ENCODE data around the gene HOXA5. TPM values are rescaled to one million over a fixed set of nuclear protein-coding genes. Genes with fewer than 3 reads are reported as not detected.

Gene HOXA5
- total RNA-seq, 1 experiment from 2014 or later = 10.6 TPM

DNA sequence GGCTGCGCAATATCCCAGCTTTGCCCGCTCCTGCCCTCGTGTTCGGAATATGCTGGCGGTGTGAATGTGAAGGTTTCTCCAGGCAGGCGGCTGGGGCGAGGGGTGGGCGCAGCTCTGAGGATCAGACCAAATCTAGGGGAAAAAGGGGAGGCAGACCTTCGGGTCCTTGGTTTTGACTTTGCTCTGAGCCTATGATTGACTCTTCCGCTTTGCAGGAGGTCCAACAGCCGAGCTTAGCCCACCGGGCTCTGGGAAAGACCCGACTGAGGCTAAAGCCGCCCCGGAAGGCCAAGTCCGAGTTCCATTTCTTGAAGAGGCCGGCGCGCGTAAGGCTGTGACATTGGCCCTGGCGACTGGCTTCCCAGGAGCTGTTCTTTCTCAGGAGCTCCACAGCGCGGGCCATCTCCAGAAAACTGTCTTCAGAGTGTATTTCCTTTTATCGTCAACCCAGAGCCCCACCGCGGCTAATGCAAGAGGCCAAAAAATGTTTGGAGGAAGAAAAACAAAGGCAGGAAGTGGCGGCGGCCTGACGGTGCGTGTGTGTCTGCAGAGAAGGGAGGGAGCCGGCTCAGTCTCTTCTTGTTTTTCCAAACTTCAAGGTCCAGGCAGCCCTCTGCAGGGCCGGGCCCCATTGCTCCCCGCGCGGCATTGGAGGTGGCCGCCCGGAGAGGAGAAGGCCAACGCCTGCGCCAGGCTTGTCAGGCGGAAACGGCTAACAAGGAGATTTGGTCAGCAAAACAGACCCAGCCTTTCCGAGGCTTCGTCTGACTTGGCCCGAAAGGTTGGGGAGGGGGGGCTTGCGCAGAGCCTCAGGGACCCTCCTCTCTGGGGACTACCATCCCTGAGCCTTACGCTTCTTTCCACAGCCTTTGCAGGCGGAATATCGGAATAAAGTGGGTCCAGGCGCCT lies 45.2 kb upstream of the HOXA5 start:
- intact Hi-C loops (cut with micrococcal nuclease; ENCODE audit: unreplicated experiment) = no loop called here
- H3K9me3 Mint-ChIP-seq (ENCODE audit: low read depth, unreplicated experiment) = no peaks in the 10 kb centered on the region
- CTCF ChIA-PET = interaction anchor here (1.7 kb wide), 1 partner anchor 12 kb away, joined by 3 read pairs; no protein-coding TSS in a partner anchor

GRCh38 chr7:27187475-27188385 lies 44.2 kb upstream of the HOXA5 start:
- Mint-ChIP-seq H3K36me3 (ENCODE audit: insufficient read depth, unreplicated experiment) (peaks cover 25% of the 10 kb centered on the region), H3K27ac (ENCODE audit: unreplicated experiment) (no peak overlapping the region), H3K4me3 (ENCODE audit: low read depth, unreplicated experiment) (peak overlapping the region; percentile 76), H3K9me3 (ENCODE audit: low read depth, unreplicated experiment) (no peaks in the 10 kb centered on the region), H3K27me3 (ENCODE audit: unreplicated experiment) (peaks cover 83% of the 10 kb centered on the region), H3K4me1 (ENCODE audit: low read depth, unreplicated experiment) (peaks cover 7% of the 10 kb centered on the region)
- TF ChIP-seq, protein P1, sequence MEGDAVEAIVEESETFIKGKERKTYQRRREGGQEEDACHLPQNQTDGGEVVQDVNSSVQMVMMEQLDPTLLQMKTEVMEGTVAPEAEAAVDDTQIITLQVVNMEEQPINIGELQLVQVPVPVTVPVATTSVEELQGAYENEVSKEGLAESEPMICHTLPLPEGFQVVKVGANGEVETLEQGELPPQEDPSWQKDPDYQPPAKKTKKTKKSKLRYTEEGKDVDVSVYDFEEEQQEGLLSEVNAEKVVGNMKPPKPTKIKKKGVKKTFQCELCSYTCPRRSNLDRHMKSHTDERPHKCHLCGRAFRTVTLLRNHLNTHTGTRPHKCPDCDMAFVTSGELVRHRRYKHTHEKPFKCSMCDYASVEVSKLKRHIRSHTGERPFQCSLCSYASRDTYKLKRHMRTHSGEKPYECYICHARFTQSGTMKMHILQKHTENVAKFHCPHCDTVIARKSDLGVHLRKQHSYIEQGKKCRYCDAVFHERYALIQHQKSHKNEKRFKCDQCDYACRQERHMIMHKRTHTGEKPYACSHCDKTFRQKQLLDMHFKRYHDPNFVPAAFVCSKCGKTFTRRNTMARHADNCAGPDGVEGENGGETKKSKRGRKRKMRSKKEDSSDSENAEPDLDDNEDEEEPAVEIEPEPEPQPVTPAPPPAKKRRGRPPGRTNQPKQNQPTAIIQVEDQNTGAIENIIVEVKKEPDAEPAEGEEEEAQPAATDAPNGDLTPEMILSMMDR (IDR thresholded peaks at IDR 0.05; ENCODE audit: unreplicated experiment) = no peak
- intact Hi-C loops (cut with micrococcal nuclease; ENCODE audit: unreplicated experiment) = no loop called here
- CTCF ChIA-PET = interaction anchor here (0.8 to 1.7 kb wide), 4 partner anchors 8 to 387 kb away, joined by 3 to 4 read pairs (median 3); no protein-coding TSS in a partner anchor
- no peak for DNase-seq
- no TSS peak for BruUV-seq (replicated peaks)

More for the DNA sequence above, 45.2 kb upstream of the HOXA5 start:
- Mint-ChIP-seq H3K27ac (ENCODE audit: unreplicated experiment) (no peak overlapping the region), H3K36me3 (ENCODE audit: insufficient read depth, unreplicated experiment) (peaks cover 25% of the 10 kb centered on the region), H3K27me3 (ENCODE audit: unreplicated experiment) (peaks cover 85% of the 10 kb centered on the region), H3K4me1 (ENCODE audit: low read depth, unreplicated experiment) (peaks cover 7% of the 10 kb centered on the region), H3K4me3 (ENCODE audit: low read depth, unreplicated experiment) (peak overlapping the region; percentile 76)
- DNase-seq = no peak
- BruUV-seq (replicated peaks) = no TSS peak
- TF ChIP-seq, protein P1 (IDR thresholded peaks at IDR 0.05; ENCODE audit: unreplicated experiment) = no peak

GRCh38 chr7:27186668-27187474 lies 43.4 kb upstream of the HOXA5 start:
- CTCF ChIA-PET = interaction anchor here (0.8 to 1.4 kb wide), 3 partner anchors 9 to 388 kb away, joined by 3 to 4 read pairs (median 3); no protein-coding TSS in a partner anchor
- Mint-ChIP-seq H3K9me3 (ENCODE audit: low read depth, unreplicated experiment) (no peaks in the 10 kb centered on the region), H3K4me1 (ENCODE audit: low read depth, unreplicated experiment) (peaks cover 7% of the 10 kb centered on the region), H3K4me3 (ENCODE audit: low read depth, unreplicated experiment) (no peak overlapping the region), H3K36me3 (ENCODE audit: insufficient read depth, unreplicated experiment) (peaks cover 21% of the 10 kb centered on the region), H3K27me3 (ENCODE audit: unreplicated experiment) (peaks cover 75% of the 10 kb centered on the region), H3K27ac (ENCODE audit: unreplicated experiment) (no peak overlapping the region)
- DNase-seq = no peak
- BruUV-seq (replicated peaks) = no TSS peak
- intact Hi-C loops (cut with micrococcal nuclease; ENCODE audit: unreplicated experiment) = no loop called here
- TF ChIP-seq, protein P1 (IDR thresholded peaks at IDR 0.05; ENCODE audit: unreplicated experiment) = no peak

Data from Calu3 (cell line).